Measurements from ENCODE around the gene PCNT. TPM values are rescaled to one million over a fixed set of nuclear protein-coding genes. Genes with fewer than 3 reads are reported as not detected.

The PCNT gene
- total RNA-seq, 4 donors from 2014 or later, result 20.6 to 43.0 (median 25.5) TPM

GRCh38 chr21:46327711-46328110, 3.8 kb downstream of the PCNT start:
- TF ChIP-seq CTCF (IDR thresholded peaks at IDR 0.05; ENCODE audit: low read depth), result no peak

- no peak for TF ChIP-seq CTCF (IDR thresholded peaks at IDR 0.05; ENCODE audit: low read depth)
These were observed 4.2 kb downstream of the PCNT start for GRCh38 chr21:46328151-46328550.

- TF ChIP-seq CTCF (IDR thresholded peaks at IDR 0.05; ENCODE audit: low read depth), result no peak
These were observed 5.8 kb downstream of the PCNT start for GRCh38 chr21:46329796-46330195.

- TF ChIP-seq CTCF (IDR thresholded peaks at IDR 0.05; ENCODE audit: low read depth), result no peak
These were observed 10.6 kb downstream of the PCNT start for GRCh38 chr21:46334351-46335140.

- no peak for TF ChIP-seq CTCF (IDR thresholded peaks at IDR 0.05; ENCODE audit: low read depth)
These were observed 12.6 kb downstream of the PCNT start for GRCh38 chr21:46336603-46337002.

- TF ChIP-seq CTCF (IDR thresholded peaks at IDR 0.05; ENCODE audit: low read depth), result no peak
These were observed 17.0 kb downstream of the PCNT start for GRCh38 chr21:46340998-46341397.

GRCh38 chr21:46344219-46344915, 20.4 kb downstream of the PCNT start:
- TF ChIP-seq CTCF (IDR thresholded peaks at IDR 0.05; ENCODE audit: low read depth), result no peak
